Right cardiac atrium (tissue), 5 donors: ENCODE data around the gene CD7. TPM values are rescaled to one million over a fixed set of nuclear protein-coding genes. Genes with fewer than 3 reads are reported as not detected.
A peak's percentile ranks its signal among the peaks of the same experiment; 100 is the strongest.

Source experiments
- ATAC-seq, 2 donors: fragments of 200-7000 bp; cut with Tn5 transposase; one replicate each; pipeline versions ENCODE4 v1.8.0 to v1.9.1; 2020; ENCODE audit warnings: moderate library complexity in 2 of 2, mild to moderate bottlenecking in 1 of 2
- DNase-seq, 3 donors: peaks; one replicate each; pipeline ENCODE4 v3.0.0-alpha.2; 2020
- H3K27ac ChIP-seq: one replicate; pipeline ENCODE4 v1.5.1; 2013; ENCODE audit warnings: mild to moderate bottlenecking, low read length, control low read depth, moderate library complexity
- H3K27me3 ChIP-seq: one replicate; pipeline ENCODE4 v1.6.1; 2013; ENCODE audit not compliant: control insufficient read depth, insufficient read depth
- H3K4me1 ChIP-seq: one replicate; pipeline ENCODE4 v1.6.1; 2013; ENCODE audit warnings: low read length; ENCODE audit not compliant: control insufficient read depth, insufficient read depth
- H3K4me3 ChIP-seq: one replicate; pipeline ENCODE4 v1.5.1; 2013; ENCODE audit warnings: low read length, control low read depth
- H3K9me3 ChIP-seq: one replicate; pipeline ENCODE4 v1.6.1; 2013; ENCODE audit warnings: low read length; ENCODE audit not compliant: control insufficient read depth
- WGBS: extraction: QIAGEN DNeasy Blood & Tissue Kit; methylation state at CpG from one replicate; pipeline ENCODE4 v1.1.7; 2013; 5-methylcytosine and 5-hydroxymethylcytosine counted together
- intact Hi-C, 4 donors: fragments of 100-400 bp; cut with DNase I; formaldehyde crosslinking; loops; one replicate each; pipeline versions ENCODE4 v1.11.0 to v1.14.0; 2022 to 2023
- polyA plus RNA-seq: library from polyadenylated mRNA; stranded (reverse); fragments of 200-250 nt; gene quantifications from one replicate; pipeline ENCODE4 v1.2.3, GENCODE V29; 2013
- total RNA-seq, 4 donors: library from RNA; stranded (reverse); fragmentation: NEBNext Ultra II Directional; extraction: Animal tissue kit (Norgen Biotek cat#: 25700); gene quantifications; one replicate each; pipeline ENCODE4 v1.2.1, GENCODE V29; 2021
- donor health status: healthy with polysubstance abuse.
- donor health status: DM: no; HTN: yes; CAD: no.
- donor health status: DM: no; HTN: no; CAD: no.
- donor health status: DM: no; HTN: yes; CAD: no; lungs with severe emphysema.
- donor health status: DM: yes; HTN: yes; CAD: no.

The CD7 gene
- total and polyA plus RNA-seq, 5 donors: 0.31 to 1.4 (median 0.56) TPM

GRCh38 chr17:82300707-82301270 lies 16.6 kb downstream of the CD7 start:
- H3K27ac ChIP-seq: no peak overlapping the region
- WGBS: 33% methylated on average over 21 of the region's 21 CpGs
- H3K9me3 ChIP-seq: no peaks in the 10 kb centered on the region
- intact Hi-C loops: no loop called here
- H3K4me3 ChIP-seq: no peak overlapping the region
- DNase-seq (peak; percentile 68 to 86 (median 86)), ATAC-seq (no peak)
- H3K4me1 ChIP-seq: no peaks in the 10 kb centered on the region
- no peaks in the 10 kb centered on the region for H3K27me3 ChIP-seq

GRCh38 chr17:82300228-82300627 lies 17.2 kb downstream of the CD7 start:
- intact Hi-C loops: no loop called here
- no peak for ATAC-seq
- Histone ChIP-seq H3K27ac (no peak overlapping the region), H3K27me3 (no peaks in the 10 kb centered on the region), H3K9me3 (no peaks in the 10 kb centered on the region), H3K4me3 (no peak overlapping the region), H3K4me1 (no peaks in the 10 kb centered on the region)
- peak in 2 of 3 donors; percentile 12 to 50 for DNase-seq
- 89% methylated on average over 13 of the region's 13 CpGs for WGBS

- no peaks in the 10 kb centered on the region for H3K27me3 ChIP-seq
- no peak overlapping the region for H3K4me3 ChIP-seq
- no peaks in the 10 kb centered on the region for H3K9me3 ChIP-seq
- no peak overlapping the region for H3K27ac ChIP-seq
- H3K4me1 ChIP-seq: no peaks in the 10 kb centered on the region
- 91% methylated on average over 10 of the region's 10 CpGs for WGBS
- intact Hi-C loops: loop anchor here in 1 of 4 donors (10.0 kb wide), 1 partner anchor 65 kb away; no protein-coding TSS in a partner anchor
- DNase-seq (peak in 2 of 3 donors; percentile 16 to 53), ATAC-seq (no peak)
Observed at GRCh38 chr17:82299452-82299851, 18.0 kb downstream of the CD7 start.

- 67% methylated on average over 27 of the region's 27 CpGs for WGBS
- DNase-seq (peak in 2 of 3 donors; percentile 27 to 61), ATAC-seq (no peak)
- no peaks in the 10 kb centered on the region for H3K9me3 ChIP-seq
- no peaks in the 10 kb centered on the region for H3K27me3 ChIP-seq
- intact Hi-C loops: loop anchor here in 1 of 4 donors (10.0 kb wide), 1 partner anchor 64 kb away; no protein-coding TSS in a partner anchor
- H3K4me1 ChIP-seq: no peaks in the 10 kb centered on the region
- H3K27ac ChIP-seq: peak overlapping the region; percentile 59
- peak overlapping the region; percentile 5 for H3K4me3 ChIP-seq
Observed at GRCh38 chr17:82298538-82299421, 18.6 kb downstream of the CD7 start.

GRCh38 chr17:82297714-82298537 lies 19.5 kb downstream of the CD7 start:
- WGBS: 14% methylated on average over 36 of the region's 36 CpGs
- Histone ChIP-seq H3K27me3 (no peaks in the 10 kb centered on the region), H3K9me3 (no peaks in the 10 kb centered on the region), H3K27ac (peak overlapping the region; percentile 68), H3K4me3 (peak overlapping the region; percentile 5), H3K4me1 (no peaks in the 10 kb centered on the region)
- peak; percentile 90 to 94 (median 93) for DNase-seq
- ATAC-seq: peak; percentile 83 to 85
- intact Hi-C loops: loop anchor here in 1 of 4 donors (10.0 kb wide), 1 partner anchor 63 kb away; no protein-coding TSS in a partner anchor

GRCh38 chr17:82297280-82297713 lies 20.1 kb downstream of the CD7 start:
- 48% methylated on average over 19 of the region's 19 CpGs for WGBS
- H3K9me3 ChIP-seq: no peaks in the 10 kb centered on the region
- H3K4me3 ChIP-seq: no peak overlapping the region
- intact Hi-C loops: loop anchor here in 1 of 4 donors (10.0 kb wide), 1 partner anchor 62 kb away; no protein-coding TSS in a partner anchor
- no peaks in the 10 kb centered on the region for H3K27me3 ChIP-seq
- DNase-seq (peak; percentile 81 to 88 (median 86)), ATAC-seq (peak in 1 of 2 donors; percentile 28)
- H3K27ac ChIP-seq: peak overlapping the region; percentile 68
- no peaks in the 10 kb centered on the region for H3K4me1 ChIP-seq

- DNase-seq (peak in 1 of 3 donors; percentile 35), ATAC-seq (no peak)
- intact Hi-C loops: loop anchor here in 1 of 4 donors (10.0 kb wide), 1 partner anchor 62 kb away; no protein-coding TSS in a partner anchor
- no peaks in the 10 kb centered on the region for H3K27me3 ChIP-seq
- peak overlapping the region; percentile 68 for H3K27ac ChIP-seq
- no peaks in the 10 kb centered on the region for H3K9me3 ChIP-seq
- H3K4me3 ChIP-seq: no peak overlapping the region
- no peaks in the 10 kb centered on the region for H3K4me1 ChIP-seq
- 38% methylated on average over 7 of the region's 7 CpGs for WGBS
Observed at GRCh38 chr17:82296511-82297279, 20.7 kb downstream of the CD7 start.

GRCh38 chr17:82295472-82295814 lies 22.0 kb downstream of the CD7 start:
- WGBS: 73% methylated on average over 4 of the region's 4 CpGs
- Histone ChIP-seq H3K4me3 (no peak overlapping the region), H3K4me1 (no peaks in the 10 kb centered on the region), H3K9me3 (no peaks in the 10 kb centered on the region), H3K27me3 (no peaks in the 10 kb centered on the region), H3K27ac (no peak overlapping the region)
- ATAC-seq: no peak
- intact Hi-C loops: loop anchor here in 1 of 4 donors (10.0 kb wide), 1 partner anchor 61 kb away; no protein-coding TSS in a partner anchor
- DNase-seq: no peak

- Histone ChIP-seq H3K27ac (no peak overlapping the region), H3K4me3 (no peak overlapping the region), H3K27me3 (no peaks in the 10 kb centered on the region), H3K4me1 (no peaks in the 10 kb centered on the region), H3K9me3 (no peaks in the 10 kb centered on the region)
- intact Hi-C loops: loop anchor here in 1 of 4 donors (10.0 kb wide), 1 partner anchor 59 kb away; no protein-coding TSS in a partner anchor
- DNase-seq (no peak), ATAC-seq (no peak)
- 89% methylated on average over 15 of the region's 15 CpGs for WGBS
Observed at GRCh38 chr17:82294064-82294773, 23.2 kb downstream of the CD7 start.
